ENCODE measurements around the gene NIM1K.
"Not testable (repeated sequence)": the region's sequence is repeated elsewhere in the genome, so short reads cannot be mapped to it uniquely, and the experiment has no call there.

The NIM1K gene

GRCh38 chr5:43302481-43302880 is 110.5 kb downstream of the NIM1K start:
- Histone ChIP-seq H3K9ac (ENCODE audit: low read length) (no peak overlapping the region), H3K4me1 (ENCODE audit: low read length) (peaks cover 35% of the 10 kb centered on the region), H3K79me2 (ENCODE audit: low read length) (peaks cover 98% of the 10 kb centered on the region), H3K27me3 (ENCODE audit: low read depth, low read length) (no peaks in the 10 kb centered on the region), H2AFZ (ENCODE audit: low read depth, low read length) (no peak overlapping the region), H3K27ac (ENCODE audit: low read length) (no peak overlapping the region), H3K4me2 (ENCODE audit: low read length) (no peak overlapping the region), H4K20me1 (ENCODE audit: insufficient read depth, low read length) (peaks cover 94% of the 10 kb centered on the region), H3K4me3 (ENCODE audit: low read length) (no peak overlapping the region), H3K9me3 (ENCODE audit: insufficient read depth, low read length) (no peaks in the 10 kb centered on the region), H3K36me3 (replicated peaks; ENCODE audit: low read depth, low read length) (peaks cover 54% of the 10 kb centered on the region)
- TF ChIP-seq EZH2phosphoT487 (IDR thresholded peaks at IDR 0.05; ENCODE audit: low read depth) (no peak), CTCF (IDR thresholded peaks at IDR 0.05; ENCODE audit: low read depth, low read length) (no peak)

- H3K27me3 ChIP-seq (ENCODE audit: low read depth, low read length), result no peaks in the 10 kb centered on the region
- peaks cover 100% of the 10 kb centered on the region for H3K79me2 ChIP-seq (ENCODE audit: low read length)
- TF ChIP-seq EZH2phosphoT487 (IDR thresholded peaks at IDR 0.05; ENCODE audit: low read depth) (no peak), CTCF (IDR thresholded peaks at IDR 0.05; ENCODE audit: low read depth, low read length) (no peak)
- peaks cover 54% of the 10 kb centered on the region for H3K36me3 ChIP-seq (replicated peaks; ENCODE audit: low read depth, low read length)
- no peak overlapping the region for H3K9ac ChIP-seq (ENCODE audit: low read length)
- no peak overlapping the region for H2AFZ ChIP-seq (ENCODE audit: low read depth, low read length)
- H3K9me3 ChIP-seq (ENCODE audit: insufficient read depth, low read length), result no peaks in the 10 kb centered on the region
- H4K20me1 ChIP-seq (ENCODE audit: insufficient read depth, low read length), result peaks cover 96% of the 10 kb centered on the region
- peaks cover 43% of the 10 kb centered on the region for H3K4me1 ChIP-seq (ENCODE audit: low read length)
- H3K4me2 ChIP-seq (ENCODE audit: low read length), result no peak overlapping the region
- H3K4me3 ChIP-seq (ENCODE audit: low read length), result no peak overlapping the region
- no peak overlapping the region for H3K27ac ChIP-seq (ENCODE audit: low read length)
Observed at GRCh38 chr5:43303242-43303641, 111.2 kb downstream of the NIM1K start.

- Histone ChIP-seq H3K9me3 (ENCODE audit: insufficient read depth, low read length) (no peaks in the 10 kb centered on the region), H3K27me3 (ENCODE audit: low read depth, low read length) (no peaks in the 10 kb centered on the region), H3K36me3 (replicated peaks; ENCODE audit: low read depth, low read length) (peaks cover 59% of the 10 kb centered on the region), H3K9ac (ENCODE audit: low read length) (no peak overlapping the region), H3K79me2 (ENCODE audit: low read length) (peaks cover 100% of the 10 kb centered on the region), H2AFZ (ENCODE audit: low read depth, low read length) (no peak overlapping the region), H4K20me1 (ENCODE audit: insufficient read depth, low read length) (peaks cover 97% of the 10 kb centered on the region), H3K4me1 (ENCODE audit: low read length) (peaks cover 56% of the 10 kb centered on the region), H3K27ac (ENCODE audit: low read length) (no peak overlapping the region), H3K4me3 (ENCODE audit: low read length) (no peak overlapping the region), H3K4me2 (ENCODE audit: low read length) (no peak overlapping the region)
- TF ChIP-seq CTCF (IDR thresholded peaks at IDR 0.05; ENCODE audit: low read depth, low read length) (no peak), EZH2phosphoT487 (IDR thresholded peaks at IDR 0.05; ENCODE audit: low read depth) (no peak)
Observed at GRCh38 chr5:43304525-43304924, 112.5 kb downstream of the NIM1K start.

GRCh38 chr5:43305948-43306565 is 114.0 kb downstream of the NIM1K start:
- H3K4me3 ChIP-seq (ENCODE audit: low read length), result no peak overlapping the region
- no peak overlapping the region for H3K4me2 ChIP-seq (ENCODE audit: low read length)
- no peaks in the 10 kb centered on the region for H3K9me3 ChIP-seq (ENCODE audit: insufficient read depth, low read length)
- peaks cover 63% of the 10 kb centered on the region for H3K36me3 ChIP-seq (replicated peaks; ENCODE audit: low read depth, low read length)
- H3K27ac ChIP-seq (ENCODE audit: low read length), result no peak overlapping the region
- no peaks in the 10 kb centered on the region for H3K27me3 ChIP-seq (ENCODE audit: low read depth, low read length)
- no peak overlapping the region for H2AFZ ChIP-seq (ENCODE audit: low read depth, low read length)
- peaks cover 100% of the 10 kb centered on the region for H3K79me2 ChIP-seq (ENCODE audit: low read length)
- H4K20me1 ChIP-seq (ENCODE audit: insufficient read depth, low read length), result peaks cover 97% of the 10 kb centered on the region
- peaks cover 70% of the 10 kb centered on the region for H3K4me1 ChIP-seq (ENCODE audit: low read length)
- no peak for TF ChIP-seq EZH2phosphoT487 (IDR thresholded peaks at IDR 0.05; ENCODE audit: low read depth)
- TF ChIP-seq CTCF (IDR thresholded peaks at IDR 0.05; ENCODE audit: low read depth, low read length), result peak; percentile 54
- H3K9ac ChIP-seq (ENCODE audit: low read length), result no peak overlapping the region

GRCh38 chr5:43306954-43307353 is 114.9 kb downstream of the NIM1K start:
- H2AFZ ChIP-seq (ENCODE audit: low read depth, low read length); H3K4me3 ChIP-seq (ENCODE audit: low read length); H3K9me3 ChIP-seq (ENCODE audit: insufficient read depth, low read length); H3K9ac ChIP-seq (ENCODE audit: low read length); H3K27ac ChIP-seq (ENCODE audit: low read length); H3K27me3 ChIP-seq (ENCODE audit: low read depth, low read length); H3K4me2 ChIP-seq (ENCODE audit: low read length): not testable (repeated sequence)
- H3K79me2 ChIP-seq (ENCODE audit: low read length), result peaks cover 100% of the 10 kb centered on the region
- peaks cover 79% of the 10 kb centered on the region for H3K4me1 ChIP-seq (ENCODE audit: low read length)
- peaks cover 66% of the 10 kb centered on the region for H3K36me3 ChIP-seq (replicated peaks; ENCODE audit: low read depth, low read length)
- peaks cover 97% of the 10 kb centered on the region for H4K20me1 ChIP-seq (ENCODE audit: insufficient read depth, low read length)

Measured in OCI-LY3 (cell line).